NCI-H2081 treated with DMSO at 0.1 percent for 48 hours (cell line): ENCODE measurements around the gene MMP23B.
"Not testable (repeated sequence)": the region's sequence is repeated elsewhere in the genome, so short reads cannot be mapped to it uniquely, and the experiment has no call there.

Experiments used
- DNase-seq: peaks from one replicate; lab custom pipeline; 2025; lab: John Stamatoyannopoulos, UW

Gene MMP23B

GRCh38 chr1:1666526-1666925 lies 34.6 kb downstream of the MMP23B start:
- DNase-seq: no peak

DNA sequence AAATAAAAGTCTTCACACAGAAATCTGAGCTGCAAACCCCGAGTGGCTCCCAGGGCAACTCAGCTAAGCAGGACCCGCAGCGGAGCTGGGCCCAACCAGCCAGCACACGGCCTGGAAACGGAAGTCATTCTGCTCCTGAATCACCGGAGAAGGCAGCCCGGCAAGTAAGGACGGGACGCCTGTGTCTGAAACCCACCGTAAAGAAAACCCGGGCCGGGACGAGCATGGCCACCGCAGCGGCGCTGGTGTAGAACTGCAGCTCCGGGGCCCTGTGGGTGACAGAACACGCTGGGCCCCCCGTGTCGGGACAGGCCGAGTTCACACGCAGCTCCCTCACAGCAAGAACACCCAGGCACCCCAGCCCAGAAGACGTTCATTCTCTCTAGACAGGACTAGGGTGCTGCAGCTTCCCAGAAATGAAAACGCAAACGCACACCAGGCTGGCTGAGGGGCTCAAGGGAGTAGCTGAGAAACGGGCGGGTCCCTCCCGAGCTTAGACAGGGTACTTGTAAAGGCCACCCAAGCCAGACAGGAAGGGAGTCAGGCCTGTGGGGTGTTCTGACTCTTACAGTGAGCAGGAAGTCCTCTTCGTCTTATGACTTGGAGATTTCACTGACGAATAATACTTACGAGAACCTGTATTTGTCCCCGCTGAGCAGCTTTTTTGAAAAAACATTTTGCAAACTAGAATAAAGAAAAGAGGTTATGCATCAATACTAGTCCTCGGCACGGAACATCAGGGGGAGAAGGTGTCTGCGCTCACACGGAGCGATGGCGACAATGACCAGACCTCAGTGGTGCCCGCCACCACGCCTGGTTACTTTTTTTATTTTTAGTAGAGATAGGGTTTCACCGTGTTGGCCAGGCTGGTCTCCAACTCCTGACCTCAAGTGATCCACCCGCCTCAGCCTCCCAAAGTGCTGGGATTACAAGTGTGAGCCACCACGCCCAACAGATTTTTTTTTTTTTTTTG lies 37.8 kb downstream of the MMP23B start:
- DNase-seq: no peak

- no peak for DNase-seq
These were observed 38.9 kb downstream of the MMP23B start for GRCh38 chr1:1670866-1671265.

DNA sequence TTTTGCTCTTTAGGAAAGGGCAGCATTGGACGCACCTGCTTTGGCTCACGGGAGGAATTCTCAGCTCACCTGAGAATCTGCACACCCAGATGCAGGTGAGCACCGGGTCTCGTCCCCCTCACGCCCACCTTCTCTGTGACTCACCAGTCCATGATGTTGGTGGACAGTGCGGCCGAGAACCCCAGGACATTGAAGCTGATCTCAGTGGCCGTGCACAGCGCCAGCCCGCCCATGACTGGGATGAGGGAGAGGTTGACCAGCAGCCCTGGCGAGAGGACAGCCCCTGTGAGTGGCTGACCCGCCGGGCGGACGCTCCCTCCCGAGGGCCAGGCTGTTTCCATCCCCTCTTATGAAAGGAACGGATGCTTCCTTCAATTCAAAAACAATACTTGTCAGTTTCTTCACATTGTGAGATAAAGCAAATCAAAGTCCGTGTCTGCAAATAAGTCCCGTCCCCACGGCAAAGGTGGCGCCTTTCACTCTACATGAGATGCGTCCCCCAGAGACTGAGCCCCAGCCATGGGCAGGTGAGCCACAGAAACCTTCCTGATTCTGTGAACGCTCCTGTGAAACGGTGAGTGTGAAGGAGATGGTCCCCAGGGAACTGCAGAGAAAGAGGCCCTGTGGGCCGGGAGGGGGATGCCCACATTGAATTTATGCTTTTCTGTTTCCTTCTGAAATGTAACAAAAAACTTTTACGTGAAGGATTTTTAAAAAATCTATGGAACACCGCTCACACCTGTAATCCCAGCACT lies 39.6 kb downstream of the MMP23B start:
- DNase-seq: no peak

DNA sequence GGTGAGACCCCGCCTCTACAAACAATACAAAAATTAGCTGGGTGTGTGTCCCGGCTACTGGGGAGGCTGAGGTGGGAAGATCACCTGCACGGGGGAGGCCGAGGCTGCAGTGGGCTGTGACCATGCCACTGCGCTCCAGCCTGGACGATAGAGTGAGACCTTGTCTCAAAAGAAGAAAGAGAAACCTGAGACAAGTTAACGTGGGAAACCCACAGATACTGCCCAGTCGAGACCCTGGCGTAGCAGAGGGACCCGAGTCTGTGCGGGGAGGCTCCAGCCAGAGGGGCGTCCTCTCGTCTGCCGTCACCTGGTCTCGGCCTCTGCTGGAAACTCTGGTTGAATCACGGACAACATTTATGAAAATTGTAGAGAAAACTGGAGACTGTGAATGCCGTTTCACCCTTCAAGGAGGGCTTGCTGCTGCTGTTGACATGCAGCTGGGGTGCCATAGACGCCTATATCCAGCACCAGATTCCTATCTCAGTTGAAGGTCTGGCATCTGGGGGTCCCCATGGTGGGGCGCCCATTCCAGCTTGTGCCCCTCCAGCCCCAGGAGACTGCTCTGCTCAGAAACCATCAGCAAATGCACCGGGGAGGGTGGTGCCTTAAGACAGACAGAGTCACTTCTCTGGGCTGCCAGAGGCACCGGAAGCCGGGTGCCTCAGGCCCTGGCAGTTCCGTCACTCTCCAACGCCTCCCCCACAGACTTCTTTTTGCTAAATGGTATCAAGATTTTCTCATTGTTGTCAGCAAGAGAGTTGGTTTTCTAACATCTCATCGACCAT lies 40.4 kb downstream of the MMP23B start:
- no peak for DNase-seq

GRCh38 chr1:1674806-1675205 lies 42.8 kb downstream of the MMP23B start:
- DNase-seq: not testable (repeated sequence)

- not testable (repeated sequence) for DNase-seq
These were observed 43.2 kb downstream of the MMP23B start for GRCh38 chr1:1675218-1675617.

DNA sequence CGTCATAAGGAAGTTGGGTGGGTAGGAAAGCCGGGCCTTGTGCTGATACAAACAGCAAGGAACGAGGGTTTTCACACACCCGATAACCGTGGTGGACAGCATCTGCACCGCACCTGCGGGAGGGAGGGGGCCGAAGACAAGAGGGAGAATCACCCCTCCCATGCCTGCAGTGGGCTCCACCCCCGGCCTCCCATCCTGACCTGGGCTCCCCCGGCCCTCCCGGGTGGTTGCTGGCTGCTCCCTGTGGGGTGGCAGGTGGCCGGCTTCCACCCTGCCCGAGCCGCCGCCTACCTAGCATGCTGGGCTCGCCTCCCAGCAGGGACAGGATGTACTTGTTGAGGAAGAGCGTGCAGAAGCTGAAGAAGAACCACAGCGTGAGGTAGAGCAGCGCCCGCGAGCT lies 44.1 kb downstream of the MMP23B start:
- DNase-seq: not testable (repeated sequence)

DNA sequence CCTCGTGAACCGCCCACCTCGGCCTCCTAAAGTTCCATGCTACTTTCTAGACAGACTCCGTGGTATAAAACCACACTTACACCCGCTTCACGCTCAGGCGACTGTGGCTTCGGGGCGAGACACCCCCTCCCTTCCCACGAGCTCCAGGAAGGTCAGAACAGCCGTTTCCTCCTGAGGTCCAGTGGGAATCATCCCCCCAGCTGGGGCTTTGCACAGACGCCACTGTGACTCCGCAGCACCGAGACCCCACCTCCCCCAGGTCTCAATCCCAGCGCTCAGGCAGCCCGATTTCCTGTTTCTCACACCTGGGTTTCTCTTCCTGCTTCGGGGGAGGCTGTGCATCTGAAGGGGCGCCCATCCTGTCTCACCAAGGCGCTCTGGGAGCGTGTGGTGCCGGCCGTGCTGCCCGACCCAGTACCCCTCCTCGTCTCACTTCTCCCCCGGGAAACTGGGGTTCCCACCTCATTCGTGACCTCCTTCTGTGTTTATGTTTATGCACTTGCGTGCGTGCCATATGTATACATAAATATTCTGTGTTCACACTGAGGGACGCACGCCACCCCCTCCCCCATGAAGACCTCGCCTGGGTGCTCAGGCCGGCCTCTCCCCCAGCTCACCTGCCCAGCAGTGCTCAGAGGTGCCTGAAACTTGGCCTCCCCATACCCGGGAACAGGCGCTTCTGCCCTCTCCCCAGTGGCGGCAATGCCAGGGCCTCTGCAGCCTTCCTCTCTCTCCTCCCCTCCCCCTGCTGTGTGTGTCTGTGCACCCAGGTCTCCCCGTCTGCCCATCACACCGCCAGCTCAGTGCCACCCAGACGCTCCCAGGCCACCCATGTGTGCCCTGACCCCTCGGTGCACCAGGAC lies 46.0 kb downstream of the MMP23B start:
- DNase-seq: no peak

GRCh38 chr1:1678581-1679380 lies 46.8 kb downstream of the MMP23B start:
- DNase-seq: no peak

GRCh38 chr1:1680031-1680911 lies 48.3 kb downstream of the MMP23B start:
- DNase-seq: no peak

DNA sequence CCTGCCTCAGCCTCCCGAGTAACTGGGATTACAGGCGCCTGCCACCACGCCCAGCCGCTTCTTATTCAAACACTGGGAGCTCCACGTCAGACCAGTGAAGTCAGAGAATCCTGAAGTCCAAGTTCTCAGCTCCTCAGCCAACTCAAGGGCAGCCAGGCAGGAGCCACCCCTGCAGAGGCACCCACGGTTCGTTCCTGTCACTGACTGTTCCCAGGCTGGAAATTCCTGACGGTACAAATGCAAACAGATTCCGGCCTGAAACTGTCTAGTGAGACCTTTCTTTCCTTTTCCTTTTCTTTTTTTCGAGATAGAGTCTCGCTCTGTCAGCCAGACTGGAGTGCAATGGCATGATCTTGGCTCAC lies 48.9 kb downstream of the MMP23B start:
- DNase-seq: no peak

DNA sequence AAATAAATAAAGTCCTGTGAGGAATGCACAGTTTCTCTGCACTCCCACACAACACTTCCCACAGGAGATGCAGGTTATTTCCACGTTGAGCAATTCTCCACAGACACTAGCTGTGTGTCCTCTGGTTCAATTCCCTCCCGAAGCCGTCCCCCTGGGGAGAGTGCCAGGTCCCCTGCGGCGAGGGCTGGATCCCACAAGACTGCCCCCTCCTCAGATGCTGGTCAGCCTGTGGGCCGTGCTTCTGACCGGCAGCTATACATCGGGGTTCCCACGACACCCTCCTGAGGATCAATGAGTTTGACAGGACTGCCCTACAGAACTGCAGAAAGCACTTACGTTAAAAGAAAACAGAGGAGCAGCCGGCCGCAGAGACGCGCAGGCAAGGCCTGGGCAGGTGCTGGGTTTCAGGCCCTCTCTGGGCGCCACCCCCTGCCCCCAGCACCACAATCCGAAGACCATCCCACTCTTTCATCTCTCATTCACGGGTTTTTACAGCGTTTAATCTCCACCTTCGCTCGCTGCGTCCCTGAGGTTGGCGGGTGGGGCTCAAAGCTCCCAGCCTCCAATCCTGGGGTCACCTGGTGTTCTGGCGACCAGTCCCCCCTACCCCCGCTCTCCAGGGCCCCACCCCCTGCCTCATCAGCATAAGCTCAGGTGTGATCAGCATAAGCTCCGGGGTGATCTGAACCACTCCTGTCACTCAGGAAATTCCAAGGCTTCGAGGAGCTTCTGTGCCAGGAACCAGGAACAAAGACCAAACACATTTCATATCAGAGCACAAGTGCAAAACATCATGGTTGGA lies 51.3 kb downstream of the MMP23B start:
- no peak for DNase-seq
